GM12865 (cell line): ENCODE measurements around the gene TAC3.
"Not testable (repeated sequence)": the region's sequence is repeated elsewhere in the genome, so short reads cannot be mapped to it uniquely, and the experiment has no call there.

Experiments used
- DNase-seq: peaks from one replicate; pipeline ENCODE4 v3.0.0; 2010; ENCODE audit warnings: low read depth
- H3K4me3 ChIP-seq: 2 replicates; pipeline ENCODE4 v1.5.1; 2011; ENCODE audit warnings: mild to moderate bottlenecking, low read depth, low read length, control low read depth
- CTCF ChIP-seq: IDR thresholded peaks from 2 replicates; pipeline ENCODE4 v1.5.1; 2011; ENCODE audit warnings: low read length, control low read depth, low read depth, inconsistent platforms; ENCODE audit not compliant: insufficient read depth; ENCODE audit errors: missing control alignments

The TAC3 gene

GRCh38 chr12:57033431-57033830 is 17.1 kb upstream of the TAC3 start:
- no peak for DNase-seq
- TF ChIP-seq CTCF: no peak
- no peak overlapping the region for H3K4me3 ChIP-seq

GRCh38 chr12:57031789-57032188 is 15.5 kb upstream of the TAC3 start:
- TF ChIP-seq CTCF: no peak
- DNase-seq: no peak
- H3K4me3 ChIP-seq: no peak overlapping the region

GRCh38 chr12:57031138-57031725 is 14.9 kb upstream of the TAC3 start:
- H3K4me3 ChIP-seq: no peak overlapping the region
- peak; percentile 68 for DNase-seq
- TF ChIP-seq CTCF: no peak

GRCh38 chr12:57029457-57029856 is 13.1 kb upstream of the TAC3 start:
- no peak for DNase-seq
- no peak for TF ChIP-seq CTCF
- H3K4me3 ChIP-seq: no peak overlapping the region

GRCh38 chr12:57027805-57028153 is 11.4 kb upstream of the TAC3 start:
- no peak for DNase-seq
- TF ChIP-seq CTCF: no peak
- H3K4me3 ChIP-seq: no peak overlapping the region

GRCh38 chr12:57027011-57027804 is 10.9 kb upstream of the TAC3 start:
- H3K4me3 ChIP-seq: no peak overlapping the region
- TF ChIP-seq CTCF: no peak
- DNase-seq: no peak

GRCh38 chr12:57025196-57025595 is 8.9 kb upstream of the TAC3 start:
- no peak overlapping the region for H3K4me3 ChIP-seq
- no peak for DNase-seq
- TF ChIP-seq CTCF: no peak

GRCh38 chr12:57022324-57022723 is 6.0 kb upstream of the TAC3 start:
- not testable (repeated sequence) for DNase-seq, H3K4me3 ChIP-seq
